Heart right ventricle (tissue), 16 donors: Measurements from ENCODE around the gene SNAP47. TPM values are rescaled to one million over a fixed set of nuclear protein-coding genes. Genes with fewer than 3 reads are reported as not detected.
A peak's percentile ranks its signal among the peaks of the same experiment; 100 is the strongest.
"Not testable (repeated sequence)": the region's sequence is repeated elsewhere in the genome, so short reads cannot be mapped to it uniquely, and the experiment has no call there.

Experiments used
- ATAC-seq, 8 donors: fragments of 200-7000 bp; cut with Tn5 transposase; one replicate each; pipeline ENCODE4 v1.9.1; 2020; ENCODE audit warnings: mild to moderate bottlenecking in 8 of 8, moderate library complexity in 8 of 8, moderate number of reproducible peaks in 1 of 8
- DNase-seq, 2 donors: peaks; one replicate each; pipeline ENCODE4 v3.0.0-alpha.2; 2020
- H3K27ac ChIP-seq, 10 donors: fragments of 200-600 bp; sonication (generic) in 2 of 10; one replicate each; pipeline versions ENCODE4 v1.5.0 to v1.8.0; 2020 to 2022; ENCODE audit warnings: mild to moderate bottlenecking in 3 of 10
- H3K27me3 ChIP-seq, 7 donors: fragments of 200-600 bp; one replicate each; pipeline ENCODE4 v1.8.0; 2021 to 2022; ENCODE audit warnings: mild to moderate bottlenecking in 2 of 7
- H3K36me3 ChIP-seq, 9 donors: fragments of 200-600 bp; sonication (generic) in 1 of 9; one replicate each; pipeline versions ENCODE4 v1.5.0 to v1.8.0; 2020 to 2022; ENCODE audit warnings: mild to moderate bottlenecking in 2 of 9
- H3K4me1 ChIP-seq, 9 donors: fragments of 200-600 bp; sonication (generic) in 1 of 9; one replicate each; pipeline versions ENCODE4 v1.5.0 to v1.8.0; 2020 to 2022; ENCODE audit warnings: mild to moderate bottlenecking in 4 of 9
- H3K4me3 ChIP-seq, 10 donors: fragments of 200-600 bp; sonication (generic) in 2 of 10; one replicate each; pipeline versions ENCODE4 v1.5.0 to v1.8.0; 2020 to 2022; ENCODE audit warnings: mild to moderate bottlenecking in 7 of 10, moderate library complexity in 2 of 10
- H3K9me3 ChIP-seq, 11 donors: fragments of 200-600 bp in 10 of 11; sonication (generic) in 2 of 11; one replicate each; pipeline versions ENCODE4 v1.5.0 to v1.8.0; 2013 to 2022; ENCODE audit warnings: mild to moderate bottlenecking in 2 of 11, control low read depth in 1 of 11, moderate library complexity in 1 of 11
- CTCF ChIP-seq, 9 donors: fragments of 200-600 bp; sonication (generic) in 2 of 9; IDR thresholded peaks; one replicate each; pipeline versions ENCODE4 v1.5.0 to v1.8.0; 2021 to 2022; ENCODE audit warnings: antibody characterized with exemption in 9 of 9, mild to moderate bottlenecking in 5 of 9, moderate library complexity in 1 of 9
- WGBS, 2 donors: extraction: QIAGEN DNeasy Blood & Tissue Kit; methylation state at CpG; one replicate each; pipeline ENCODE4 v1.1.7; 2013; ENCODE audit warnings: inconsistent platforms in 1 of 2; 5-methylcytosine and 5-hydroxymethylcytosine counted together
- intact Hi-C, 10 donors: fragments of 100-400 bp; cut with DNase I; formaldehyde crosslinking; loops; one replicate each; pipeline versions ENCODE4 v1.11.1 to v1.14.2; 2022
- long read RNA-seq, 3 donors: library from polyadenylated mRNA; unstranded; transcript quantifications; one replicate each; pipeline ENCODE4 v2.0.0, GENCODE V29; 2020 to 2021
- polyA plus RNA-seq, 2 donors: library from polyadenylated mRNA; stranded (reverse); fragments of 200-250 nt; gene quantifications; one replicate each; pipeline ENCODE4 v1.2.3, GENCODE V29; 2013
- total RNA-seq, 10 donors: library from RNA; stranded (reverse); fragmentation: NEBNext Ultra II Directional in 3 of 10; extraction: Animal tissue kit (Norgen Biotek cat#: 25700) in 3 of 10; gene quantifications; one replicate each; pipeline versions ENCODE4 v1.2.1 to v1.2.4, GENCODE V29; 2021 to 2023
- donor health status: Arrhythmogenic right ventricular cardiomyopathy.
- donor health status: ischemic (EF 13 %, LVEDD 7.1; RV severe dilation, severe dysfunction).
- donor health status: healthy with polysubstance abuse.
- donor health status: DM: no; HTN: yes; CAD: no.
- donor health status: DM: no; HTN: no; CAD: no.
- donor health status: ischemic (EF 25% LVEDD 6.9; RV normal size, moderate dysfunction).
- donor health status: ischemic (EF 25% LVEDD 5.7; RV mildly dilated, moderate dysfunction).
- donor health status: healthy.
- donor health status: DM: yes; HTN: yes; CAD: no.
- donor health status: Ischemic cardiomyopathy.
- donor health status: ischemic (EF 35%, LVEDD 5.7; RV mildly dilated, moderate dysfunction).
- donor health status: nonischemic (EF 11% LVEDD 7.7; RV severe dilation, severe dysfunction).
- donor health status: DM: yes; HTN: yes; CAD: no.
- donor health status: PGD.
- donor health status: ischemic (EF 29% LVEDD 5.4; RV normal size, mild dysfunction).
- donor health status: nonischemic (EF 23%, LVEDD 6.1; RV moderate dilation, normal function).

The SNAP47 gene, protein sequence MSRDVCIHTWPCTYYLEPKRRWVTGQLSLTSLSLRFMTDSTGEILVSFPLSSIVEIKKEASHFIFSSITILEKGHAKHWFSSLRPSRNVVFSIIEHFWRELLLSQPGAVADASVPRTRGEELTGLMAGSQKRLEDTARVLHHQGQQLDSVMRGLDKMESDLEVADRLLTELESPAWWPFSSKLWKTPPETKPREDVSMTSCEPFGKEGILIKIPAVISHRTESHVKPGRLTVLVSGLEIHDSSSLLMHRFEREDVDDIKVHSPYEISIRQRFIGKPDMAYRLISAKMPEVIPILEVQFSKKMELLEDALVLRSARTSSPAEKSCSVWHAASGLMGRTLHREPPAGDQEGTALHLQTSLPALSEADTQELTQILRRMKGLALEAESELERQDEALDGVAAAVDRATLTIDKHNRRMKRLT
- total RNA-seq = 100 to 1,000 TPM in 1 of 10 donors, 10 to 100 TPM in 9; 23.2 to 102 (median 65.4) TPM
- polyA plus RNA-seq = 10 to 100 TPM; 18.4 to 22.9 TPM
- long read RNA-seq, donor 1, transcript SNAP47-210 (3 exons, 2,375 nt) = minor isoform, 13 of 78 reads
- long read RNA-seq, donor 1, transcript SNAP47-202 (5 exons, 2,362 nt) = major isoform, 42 of 78 reads
- long read RNA-seq, donor 1, partial matches to known transcripts = 7 of 78 reads
- long read RNA-seq, donor 1, other reads (novel, unspliced or antisense) = 15 of 78 reads
- long read RNA-seq, donor 2, transcript SNAP47-210 (3 exons, 2,375 nt) = minor isoform, 8 of 68 reads
- long read RNA-seq, donor 2, transcript SNAP47-202 (5 exons, 2,362 nt) = major isoform, 33 of 68 reads
- long read RNA-seq, donor 2, partial matches to known transcripts = 19 of 68 reads
- long read RNA-seq, donor 2, other reads (novel, unspliced or antisense) = 8 of 68 reads
- long read RNA-seq, donor 3, transcript SNAP47-202 (5 exons, 2,362 nt) = major isoform, 65 of 131 reads
- long read RNA-seq, donor 3, partial matches to known transcripts = 15 of 131 reads
- long read RNA-seq, donor 3, other reads (novel, unspliced or antisense) = 47 of 131 reads

- Histone ChIP-seq H3K4me3 (peak within 1 kb of the TSS; percentile 74 to 100 (median 92)), H3K9me3 (no peaks in the 10 kb centered on the region), H3K27ac (peak within 1 kb of the TSS; percentile 70 to 96 (median 92)), H3K4me1 (peaks cover 7 to 49% (median 33%) of the 10 kb centered on the region in 9 donors), H3K27me3 (no peaks in the 10 kb centered on the region), H3K36me3 (peaks cover 0 to 49% (median 10%) of the 10 kb centered on the region in 9 donors)
- WGBS, 2 donors = 0% methylated on average over 77 to 83 of the region's 83 CpGs
- intact Hi-C loops = loop anchor here in 3 of 10 donors (10.0 kb wide), 2 partner anchors 170 to 250 kb away; partner anchors contain the start of gene ZNF678 (in 3 of the 3)
- no peak for TF ChIP-seq CTCF (IDR thresholded peaks at IDR 0.05)
- DNase-seq (peak; percentile 92 to 93), ATAC-seq (peak; percentile 89 to 95 (median 92))
Measured at GRCh38 chr1:227734856-227735538, at the start of gene SNAP47, which contains the start of gene JMJD4. TSS of gene SNAP47 (plus strand) at chr1:227735435. CDS start at chr1:227747737, 12,302 bp downstream. TSS of gene JMJD4 (minus strand) at chr1:227735302. CDS start at chr1:227735273, 29 bp downstream.

DNA sequence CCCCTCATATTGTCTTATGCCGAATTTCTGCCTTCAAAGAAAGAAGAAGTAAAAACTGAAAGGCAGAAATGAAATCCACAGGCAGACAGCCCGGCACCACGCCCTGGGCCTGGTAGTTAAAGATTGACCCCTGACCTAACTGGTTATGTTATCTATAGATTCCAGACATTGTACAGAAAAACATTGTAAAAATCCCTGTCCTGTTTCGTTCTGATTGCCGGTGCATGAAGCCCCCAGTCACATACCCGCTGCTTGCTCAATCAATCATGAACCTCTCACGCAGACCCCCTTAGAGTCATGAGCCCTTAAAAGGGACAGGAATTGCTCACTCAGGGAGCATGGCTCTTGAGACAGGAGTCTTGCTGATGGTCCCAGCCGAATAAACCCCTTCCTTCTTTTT is 49.4 kb upstream of the SNAP47 start:
- ATAC-seq (no peak), DNase-seq (no peak)
- 84 to 87% methylated on average over 8 of the region's 8 CpGs for WGBS, 2 donors
- TF ChIP-seq CTCF (IDR thresholded peaks at IDR 0.05) = no peak
- no peak overlapping the region for H3K27ac ChIP-seq
- no peaks in the 10 kb centered on the region for H3K27me3 ChIP-seq
- H3K36me3 ChIP-seq = no peaks in the 10 kb centered on the region
- no peaks in the 10 kb centered on the region for H3K4me1 ChIP-seq
- intact Hi-C loops = no loop called here
- no peak overlapping the region for H3K4me3 ChIP-seq
- H3K9me3 ChIP-seq = peaks cover 0 to 100% (median 33%) of the 10 kb centered on the region in 11 donors

DNA sequence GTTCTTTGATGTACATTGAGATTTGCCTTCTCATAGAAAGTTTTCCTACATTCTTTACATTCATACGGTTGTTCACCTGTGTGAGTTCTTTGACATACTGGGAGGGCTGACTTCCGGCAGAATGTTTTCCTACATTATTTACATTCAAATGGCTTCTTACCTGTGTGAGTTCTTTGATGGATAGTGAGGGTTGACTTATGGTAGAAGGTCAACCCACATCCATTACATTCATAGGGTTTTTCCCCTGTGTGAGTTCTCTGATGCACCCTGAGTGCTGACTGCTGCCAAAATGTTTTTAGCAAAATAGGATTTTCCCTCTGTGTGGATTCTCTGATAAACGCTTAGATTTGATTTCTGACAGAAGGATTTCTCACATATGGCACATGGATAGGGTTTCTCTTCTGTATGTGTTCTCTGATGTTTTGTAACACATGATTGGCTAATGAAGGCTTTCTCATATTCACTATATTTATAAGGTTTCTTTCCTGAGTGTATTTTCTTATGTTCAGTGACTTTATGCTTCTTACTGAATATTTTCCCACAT is 37.8 kb upstream of the SNAP47 start:
- Histone ChIP-seq H3K36me3 (no peaks in the 10 kb centered on the region), H3K4me1 (no peaks in the 10 kb centered on the region), H3K27ac (no peak overlapping the region), H3K4me3 (no peak overlapping the region), H3K9me3 (peaks cover 0 to 59% (median 20%) of the 10 kb centered on the region in 11 donors), H3K27me3 (no peaks in the 10 kb centered on the region)
- no peak for TF ChIP-seq CTCF (IDR thresholded peaks at IDR 0.05)
- intact Hi-C loops = no loop called here
- 88 to 91% methylated on average over 3 of the region's 3 CpGs for WGBS, 2 donors
- DNase-seq (no peak), ATAC-seq (no peak)

DNA sequence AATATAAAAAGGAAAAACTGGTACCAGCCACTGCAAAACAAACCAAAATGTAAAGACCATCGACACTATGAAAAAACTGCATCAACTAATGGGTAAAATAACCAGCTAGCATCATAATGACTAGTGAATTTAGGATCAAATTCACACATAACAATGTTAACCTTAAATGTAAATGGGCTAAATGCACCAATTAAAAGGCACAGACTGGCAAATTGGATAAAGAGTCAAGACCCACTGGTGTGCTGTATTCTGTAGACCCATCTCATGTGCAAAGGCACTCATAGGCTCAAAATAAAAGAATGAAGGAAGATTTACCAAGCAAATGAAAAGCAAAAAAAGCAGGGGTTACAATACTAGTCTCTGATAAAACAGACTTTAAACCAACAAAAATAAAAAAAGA is 33.6 kb upstream of the SNAP47 start:
- H3K4me1 ChIP-seq, DNase-seq, ATAC-seq, intact Hi-C loops, H3K36me3 ChIP-seq, H3K27me3 ChIP-seq, H3K4me3 ChIP-seq, H3K27ac ChIP-seq: not testable (repeated sequence)
- peaks cover 0 to 66% (median 11%) of the 10 kb centered on the region in 11 donors for H3K9me3 ChIP-seq
- 76% methylated on average over 1 of the region's 1 CpG for WGBS, 2 donors
